NCI-H1694 (cell line): ENCODE results near the gene PPP1R14B.
"Not testable (repeated sequence)": the region's sequence is repeated elsewhere in the genome, so short reads cannot be mapped to it uniquely, and the experiment has no call there.

Source experiments
- DNase-seq: peaks from one replicate; lab custom pipeline; 2025; lab: John Stamatoyannopoulos, UW

The PPP1R14B gene

DNA sequence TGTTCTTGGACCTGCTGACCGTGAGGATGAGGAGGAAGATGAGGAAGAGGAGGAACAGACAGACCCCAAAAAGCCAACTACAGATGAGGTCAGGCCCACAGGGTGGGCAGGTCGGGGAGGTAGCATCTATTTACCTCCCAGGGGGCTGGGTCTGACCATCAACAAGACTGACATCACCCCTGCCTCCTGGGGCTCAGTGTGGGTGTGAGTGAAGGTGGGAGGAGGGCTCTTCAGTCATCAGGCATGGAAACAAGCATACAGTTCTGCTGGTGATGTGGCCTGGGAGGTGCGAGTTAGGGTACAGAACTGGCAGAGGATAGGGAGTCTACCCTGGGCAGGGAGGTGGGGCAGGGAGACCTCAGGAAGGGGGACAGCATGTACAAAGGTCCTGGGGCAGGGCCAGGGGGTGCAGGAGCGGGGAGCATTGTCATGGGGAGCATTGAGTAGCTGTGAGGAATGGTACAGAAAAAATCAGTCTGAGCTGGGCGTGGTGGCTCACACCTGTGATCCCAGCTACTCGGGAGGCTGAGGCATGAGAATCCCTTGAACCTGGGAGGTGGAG, 13.5 kb upstream of the PPP1R14B start:
- no peak for DNase-seq

DNA sequence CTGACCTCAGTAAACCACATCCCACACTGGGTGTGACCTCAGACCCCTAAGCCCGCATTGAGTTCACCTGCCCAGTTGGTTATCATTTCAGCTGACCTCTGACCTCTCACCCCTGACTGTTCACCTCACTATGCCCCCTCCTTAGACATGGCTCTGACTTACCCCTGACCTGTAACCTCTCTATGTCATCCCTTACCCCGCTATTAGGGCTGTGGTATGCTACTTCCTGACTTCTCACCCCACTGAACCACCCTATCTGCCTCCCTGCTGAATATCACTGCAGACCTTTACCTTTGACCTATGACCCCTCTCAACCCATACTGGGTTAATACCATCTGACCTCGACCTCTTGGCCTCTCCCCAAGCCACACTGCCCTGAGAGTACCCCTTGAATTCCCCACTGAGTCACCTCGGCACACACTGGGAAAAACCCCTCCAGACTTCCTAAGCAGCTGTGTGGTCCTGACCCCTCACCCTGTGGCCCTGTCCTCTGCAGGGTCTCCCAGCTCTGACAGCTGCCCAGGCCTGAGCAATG, 12.9 kb upstream of the PPP1R14B start:
- DNase-seq: no peak

DNA sequence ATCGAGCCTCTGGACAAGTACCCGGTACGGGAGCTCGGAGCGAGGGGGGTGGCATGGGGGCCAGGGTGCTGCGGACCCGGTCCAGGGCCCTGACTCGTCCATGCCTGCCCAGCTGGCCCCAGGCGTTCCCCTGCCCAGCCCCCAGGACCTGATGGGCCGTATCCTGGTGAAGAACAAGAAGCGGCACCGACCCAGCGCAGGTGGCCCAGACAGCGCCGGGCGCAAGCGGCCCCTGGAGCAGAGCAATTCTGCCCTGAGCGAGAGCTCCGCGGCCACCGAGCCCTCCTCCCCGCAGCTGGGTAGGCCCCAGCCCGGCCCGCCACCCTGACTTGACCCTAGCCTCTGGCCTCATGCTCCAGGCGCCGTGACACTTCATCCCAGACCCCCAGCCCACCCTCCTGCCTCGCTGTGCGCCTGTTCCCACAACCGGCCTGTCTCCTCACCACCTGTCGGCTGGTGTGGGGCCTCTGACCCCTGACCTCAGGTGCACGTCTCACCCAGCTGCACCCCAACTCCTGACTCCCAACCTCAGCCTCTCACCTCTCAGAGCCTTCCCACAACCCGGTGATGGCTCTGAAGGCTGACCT, 12.3 kb upstream of the PPP1R14B start:
- DNase-seq: no peak

DNA sequence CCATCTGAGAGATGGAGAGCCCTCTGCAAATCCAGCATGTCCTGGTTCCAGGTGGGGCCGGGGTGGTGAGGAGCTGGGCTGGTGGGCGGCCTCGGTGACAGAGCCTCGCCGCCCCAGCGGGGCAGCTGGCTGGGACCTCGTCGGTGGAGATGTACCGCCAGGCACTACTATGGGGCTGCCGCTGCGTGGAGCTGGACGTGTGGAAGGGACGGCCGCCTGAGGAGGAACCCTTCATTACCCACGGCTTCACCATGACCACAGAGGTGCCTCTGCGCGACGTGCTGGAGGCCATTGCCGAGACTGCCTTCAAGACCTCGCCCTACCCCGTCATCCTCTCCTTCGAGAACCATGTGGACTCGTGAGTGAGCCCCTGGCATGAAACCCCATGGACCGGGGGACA, 11.6 kb upstream of the PPP1R14B start:
- DNase-seq: no peak

DNA sequence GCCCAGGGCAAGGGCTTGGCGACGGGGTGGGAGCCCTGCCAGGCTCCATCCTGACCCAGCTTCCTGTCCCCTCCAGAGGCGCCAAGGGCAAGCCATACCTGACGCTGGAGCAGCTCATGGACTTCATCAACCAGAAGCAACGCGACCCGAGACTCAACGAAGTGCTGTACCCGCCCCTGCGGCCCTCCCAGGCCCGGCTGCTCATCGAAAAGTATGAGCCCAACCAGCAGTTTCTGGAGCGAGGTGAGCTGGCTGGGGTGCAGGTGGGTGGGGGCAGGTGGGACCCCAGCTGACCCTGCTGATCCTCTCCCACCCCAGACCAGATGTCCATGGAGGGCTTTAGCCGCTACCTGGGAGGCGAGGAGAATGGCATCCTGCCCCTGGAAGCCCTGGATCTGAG, 9.6 kb upstream of the PPP1R14B start:
- DNase-seq: no peak

DNA sequence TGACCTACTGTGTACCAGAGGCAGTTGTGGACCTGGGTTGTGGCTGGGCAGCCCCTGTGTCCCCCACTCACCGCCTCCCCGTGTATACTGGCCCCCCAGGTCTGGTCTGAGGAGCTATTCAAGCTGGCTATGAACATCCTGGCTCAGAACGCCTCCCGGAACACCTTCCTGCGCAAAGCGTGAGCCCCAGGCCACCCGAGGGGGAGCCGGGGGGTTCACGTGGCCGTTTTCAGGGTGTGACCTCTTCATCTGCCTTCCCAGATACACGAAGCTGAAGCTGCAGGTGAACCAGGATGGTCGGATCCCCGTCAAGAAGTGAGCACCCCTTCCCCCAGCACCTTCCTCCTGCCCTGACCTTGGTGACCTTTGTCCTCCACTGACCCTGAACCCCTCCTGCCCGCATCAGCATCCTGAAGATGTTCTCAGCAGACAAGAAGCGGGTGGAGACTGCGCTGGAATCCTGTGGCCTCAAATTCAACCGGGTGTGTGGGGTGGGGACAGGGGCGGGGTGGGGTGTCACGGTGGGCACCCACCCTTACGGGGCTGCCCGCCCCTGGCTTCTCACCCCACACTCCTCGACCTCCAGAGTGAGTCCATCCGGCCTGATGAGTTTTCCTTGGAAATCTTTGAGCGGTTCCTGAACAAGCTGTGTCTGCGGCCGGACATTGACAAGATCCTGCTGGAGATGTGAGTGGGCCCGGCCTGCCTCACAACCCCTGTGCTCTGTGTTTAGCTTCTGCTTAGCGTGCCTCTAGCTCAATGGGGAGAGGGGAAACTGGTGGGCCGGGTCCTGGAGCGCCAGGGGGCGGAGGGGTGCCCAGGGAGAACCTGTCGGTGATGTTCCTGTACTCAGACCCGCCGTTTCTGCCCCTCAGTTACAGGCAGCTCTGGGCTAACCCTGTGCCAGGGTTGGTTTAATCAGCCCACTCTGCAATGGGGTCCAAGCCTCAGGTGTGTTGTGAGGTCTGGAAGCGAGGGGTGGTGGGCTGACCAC, 8.7 kb upstream of the PPP1R14B start:
- no peak for DNase-seq

DNA sequence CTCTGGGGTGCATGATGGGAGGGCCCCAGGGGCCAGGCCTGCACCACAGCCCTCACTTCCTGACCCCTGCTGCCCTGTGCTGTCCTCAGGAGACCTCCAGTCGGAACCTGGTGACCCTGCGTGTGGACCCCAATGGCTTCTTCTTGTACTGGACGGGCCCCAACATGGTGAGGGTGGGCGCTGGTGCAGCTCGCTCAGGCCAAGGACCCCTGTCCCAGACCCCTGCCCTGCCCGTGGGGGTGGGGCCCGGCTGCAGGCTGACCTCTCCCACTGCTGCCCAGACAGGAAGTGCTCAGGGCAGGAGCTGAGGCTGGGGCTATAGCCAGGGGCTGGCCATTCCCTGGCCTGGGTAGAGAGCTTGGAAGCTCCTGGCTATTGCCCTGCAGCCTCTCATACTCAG, 7.6 kb upstream of the PPP1R14B start:
- DNase-seq: no peak

DNA sequence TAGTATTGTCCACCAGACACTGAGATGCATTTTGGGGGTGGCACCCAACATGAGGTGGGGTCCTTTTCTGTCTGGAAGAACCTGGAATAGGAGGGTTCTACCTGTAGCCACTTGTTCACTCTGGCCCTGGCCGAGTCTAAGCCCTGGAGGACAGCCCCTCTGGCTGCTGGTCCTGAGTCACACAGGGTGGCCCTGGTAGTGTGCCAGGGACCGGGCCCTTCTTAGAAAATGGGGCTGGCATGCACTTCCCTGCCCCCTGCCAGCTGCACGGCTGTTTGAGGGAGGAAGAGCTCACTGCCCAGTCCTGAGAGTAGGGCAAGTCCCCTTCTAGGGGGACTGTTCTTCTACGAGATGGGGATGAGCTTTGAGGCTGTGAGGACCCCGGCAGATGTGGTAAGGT, 6.7 kb upstream of the PPP1R14B start:
- DNase-seq: no peak

DNA sequence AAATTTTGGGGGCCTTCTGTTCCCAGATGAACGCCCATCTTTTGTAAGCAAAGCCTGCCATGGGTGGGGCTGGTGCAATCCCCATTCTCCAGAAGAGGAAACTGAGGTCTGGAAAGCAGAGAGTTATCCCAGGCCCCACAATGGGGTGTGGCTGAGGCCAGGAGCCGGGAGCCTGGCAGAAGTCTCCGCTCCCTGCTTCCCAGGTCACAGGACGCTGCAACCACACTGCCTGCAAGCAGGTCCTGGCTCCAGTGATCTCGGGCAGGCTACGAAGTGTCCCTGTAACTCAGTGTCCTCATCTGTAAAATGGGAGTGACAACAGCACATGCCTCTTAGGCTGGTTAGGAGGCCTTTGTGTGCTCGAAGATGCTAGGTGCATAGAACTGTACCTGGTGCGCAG, 6.3 kb upstream of the PPP1R14B start:
- DNase-seq: no peak

DNA sequence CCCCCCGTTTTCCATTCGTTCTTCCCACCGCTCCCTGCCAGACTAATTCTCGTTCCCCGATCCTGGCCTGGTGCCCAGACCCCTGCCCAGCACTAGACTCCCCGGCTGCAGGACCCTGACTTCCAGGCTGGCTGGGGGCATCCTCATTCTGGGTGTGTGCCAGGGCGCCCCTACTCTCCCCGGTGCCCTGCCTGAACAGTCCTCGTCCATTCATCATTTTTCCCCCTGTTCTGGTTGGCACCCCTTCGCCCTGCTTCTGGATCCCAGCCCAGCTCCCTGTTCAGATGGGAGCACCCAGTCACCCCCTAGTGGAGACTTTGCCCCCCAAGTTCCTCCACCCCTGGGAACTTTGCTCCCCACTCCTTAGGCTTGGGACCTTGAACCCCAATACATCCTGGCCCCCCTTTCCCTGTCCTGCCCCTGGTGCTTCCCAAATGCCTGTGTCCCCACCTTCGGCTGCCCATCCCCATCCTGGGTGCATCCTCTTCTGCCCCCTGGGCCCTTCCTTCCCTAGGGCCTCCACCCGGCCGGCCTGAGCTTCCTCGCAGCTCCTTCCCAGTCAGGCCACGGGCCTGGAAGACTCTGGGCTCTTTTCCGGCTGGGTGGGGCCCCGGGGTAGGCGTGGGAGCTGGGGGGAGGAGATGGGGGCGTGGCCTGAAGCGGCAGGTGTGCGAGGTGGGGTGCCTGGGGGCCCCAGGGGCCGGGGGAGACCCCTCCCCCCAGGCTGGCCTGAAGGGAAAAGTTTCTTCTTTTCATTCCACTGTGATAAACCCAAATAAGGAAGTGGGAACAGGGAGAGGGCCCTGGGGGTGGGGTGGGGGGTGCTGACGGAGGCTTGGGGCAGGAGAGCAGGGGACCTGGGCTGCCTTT, 5.5 kb upstream of the PPP1R14B start:
- DNase-seq: no peak

DNA sequence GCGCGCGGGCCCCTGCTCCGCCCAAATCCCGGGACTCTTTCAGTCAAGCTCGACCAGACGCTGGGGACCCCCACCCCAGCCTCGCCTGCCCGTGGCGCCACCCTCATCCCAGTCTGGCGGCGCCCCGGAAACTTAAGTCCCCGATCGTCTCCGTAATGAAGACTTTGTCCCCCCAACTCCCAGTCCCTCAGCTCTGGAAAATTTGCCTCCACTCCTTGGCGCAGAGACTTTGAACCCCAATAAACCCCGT, 4.9 kb upstream of the PPP1R14B start:
- no peak for DNase-seq

DNA sequence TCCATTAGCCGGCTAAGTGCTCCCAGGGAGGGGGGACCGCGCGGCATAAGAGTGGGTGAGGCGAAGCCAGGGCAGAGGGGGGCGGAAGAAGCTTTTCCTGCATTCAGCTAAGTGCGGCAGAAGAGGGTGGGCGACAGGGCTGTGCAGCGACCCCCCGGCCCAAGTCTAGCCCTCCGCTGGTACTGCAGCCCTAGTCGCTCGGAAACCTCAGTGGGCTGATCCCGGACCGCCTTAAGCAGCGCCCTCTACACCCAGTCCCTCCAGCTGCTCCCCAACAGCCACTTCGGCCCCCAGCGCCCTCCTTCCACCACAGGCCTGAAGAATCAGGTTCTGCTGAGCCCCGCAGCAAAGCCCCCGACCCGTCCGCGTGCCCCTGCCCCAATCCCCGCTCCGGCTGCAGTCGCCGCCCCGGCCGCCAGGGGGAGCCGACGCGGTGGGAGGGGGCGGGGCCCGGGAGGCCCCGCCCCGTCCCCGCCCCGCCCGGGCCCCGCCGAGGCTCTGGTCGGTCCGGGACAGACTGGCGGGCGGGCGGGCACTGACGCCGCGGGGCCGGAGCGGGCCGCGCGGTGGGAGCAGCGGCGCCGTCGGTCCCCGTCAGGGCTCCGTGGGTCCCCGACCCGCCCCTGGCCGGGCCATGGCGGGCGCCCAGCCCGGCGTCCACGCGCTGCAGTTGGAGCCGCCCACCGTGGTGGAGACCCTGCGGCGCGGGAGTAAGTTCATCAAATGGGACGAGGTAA, 4.4 kb upstream of the PPP1R14B start, which contains the start of gene PLCB3:
Gene PLCB3 (plus strand): TSS at position 515 of the 737 bp plus-strand sequence. CDS start 120 bp downstream, at position 635.
- no peak for DNase-seq

DNA sequence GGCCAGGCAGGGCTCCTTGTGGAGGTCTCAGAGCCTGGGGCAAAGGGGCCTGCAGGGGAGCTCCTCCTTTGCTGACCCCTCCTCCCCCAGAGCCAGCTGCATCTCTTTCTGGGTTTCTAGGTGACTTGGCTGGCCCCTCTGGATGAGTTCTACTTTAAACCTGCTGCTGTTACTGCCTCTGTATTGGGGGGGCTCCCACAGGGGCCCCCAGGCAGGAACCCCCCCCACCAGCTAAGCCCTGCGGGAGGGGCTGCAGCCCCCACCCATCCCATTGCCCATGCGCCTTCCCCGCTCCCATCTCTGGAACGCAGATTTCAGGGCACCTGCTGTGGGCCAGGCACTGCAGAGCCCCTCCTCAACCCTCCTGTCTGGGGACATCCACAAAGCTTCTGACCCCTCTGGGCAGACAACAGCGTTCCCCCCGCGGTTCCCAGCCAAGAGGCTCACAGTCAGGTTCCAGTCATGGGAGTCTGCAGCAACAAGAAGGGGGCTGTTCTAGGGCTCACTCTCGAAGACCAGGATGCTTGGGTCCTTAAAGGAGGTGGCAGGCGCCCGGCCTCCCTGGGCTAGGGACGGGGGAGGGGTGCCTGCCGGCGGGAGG, 3.8 kb upstream of the PPP1R14B start:
- DNase-seq: no peak

DNA sequence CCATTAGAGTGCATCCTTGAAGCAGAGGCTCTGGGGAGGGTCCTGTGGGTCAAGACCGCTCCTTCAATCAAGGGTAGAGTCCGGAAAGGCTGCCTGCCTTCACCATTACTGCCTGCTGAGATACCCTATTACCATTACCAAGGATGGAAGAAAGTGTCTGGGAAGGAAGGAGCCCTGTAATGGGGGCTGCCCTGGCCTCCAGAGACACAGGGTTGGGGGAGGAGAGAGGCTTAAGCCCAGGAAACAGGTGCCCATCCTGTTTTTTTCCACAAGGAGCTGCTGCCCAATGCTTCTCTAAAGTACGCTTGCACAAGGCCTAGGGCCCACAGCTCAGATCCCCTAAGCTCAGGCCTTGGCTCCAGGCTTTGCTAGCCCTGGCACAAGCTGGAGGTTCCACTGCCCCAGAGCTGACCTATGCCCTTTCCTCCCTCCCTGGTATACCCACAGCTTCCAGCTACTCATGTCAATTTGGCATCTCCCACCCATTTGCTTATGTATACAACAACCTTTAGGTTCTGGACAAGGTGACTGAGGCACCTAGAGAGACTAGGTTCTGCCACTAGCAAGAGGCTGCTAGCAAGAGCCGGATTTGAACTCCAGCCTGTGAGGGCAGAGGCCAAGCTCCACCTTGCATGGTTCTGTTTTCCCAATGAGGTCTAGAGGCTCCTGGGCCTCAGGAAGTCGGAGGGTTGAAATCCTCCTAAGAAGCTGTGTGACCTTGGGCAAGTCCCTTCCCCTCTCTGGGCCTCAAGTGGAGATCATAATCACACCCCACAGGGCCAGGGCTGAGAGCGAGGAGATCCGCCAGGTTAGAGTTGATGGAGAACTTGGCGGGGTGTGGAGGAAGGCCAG, 3.0 kb upstream of the PPP1R14B start:
- DNase-seq: no peak

DNA sequence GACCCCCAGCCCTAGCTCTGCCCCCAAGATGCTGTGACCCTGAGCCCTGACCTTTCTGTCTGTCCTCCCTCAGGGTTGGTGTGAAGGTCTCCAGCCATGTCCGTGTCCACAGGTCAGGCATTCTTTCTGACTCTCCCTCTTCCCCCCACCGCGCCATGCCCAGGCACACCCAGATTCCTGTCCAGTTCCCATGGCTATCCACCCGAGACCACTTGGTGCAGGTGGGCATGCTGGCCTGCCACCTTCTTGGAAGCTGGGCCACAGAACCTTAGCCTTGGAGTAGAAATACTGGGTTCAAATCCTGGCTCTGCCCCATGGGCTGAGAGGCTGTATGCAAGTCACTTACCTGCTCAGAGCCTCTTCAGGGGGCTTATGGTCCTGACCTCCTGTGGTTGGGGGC, 2.3 kb upstream of the PPP1R14B start:
- DNase-seq: no peak

DNA sequence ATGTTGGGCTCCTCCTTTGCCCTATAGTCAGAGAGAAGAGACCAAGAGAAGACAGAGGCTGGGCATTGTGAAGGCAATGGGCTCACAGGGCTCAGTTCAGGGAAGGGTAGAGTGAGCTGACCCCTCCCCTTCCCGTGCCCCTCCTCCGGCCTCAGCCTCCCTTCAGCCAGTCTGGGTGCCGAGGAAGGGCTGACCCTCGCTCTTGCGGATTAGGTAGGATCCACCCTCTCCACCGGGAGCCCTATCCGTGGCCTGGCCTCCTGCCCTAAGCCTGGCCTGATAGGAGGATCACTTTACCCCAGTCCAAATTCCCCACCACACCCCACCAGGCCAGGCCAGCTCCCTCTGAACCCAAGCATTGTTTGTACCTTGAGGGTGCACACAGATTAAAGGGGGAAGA, 1.8 kb upstream of the PPP1R14B start:
- DNase-seq: no peak

DNA sequence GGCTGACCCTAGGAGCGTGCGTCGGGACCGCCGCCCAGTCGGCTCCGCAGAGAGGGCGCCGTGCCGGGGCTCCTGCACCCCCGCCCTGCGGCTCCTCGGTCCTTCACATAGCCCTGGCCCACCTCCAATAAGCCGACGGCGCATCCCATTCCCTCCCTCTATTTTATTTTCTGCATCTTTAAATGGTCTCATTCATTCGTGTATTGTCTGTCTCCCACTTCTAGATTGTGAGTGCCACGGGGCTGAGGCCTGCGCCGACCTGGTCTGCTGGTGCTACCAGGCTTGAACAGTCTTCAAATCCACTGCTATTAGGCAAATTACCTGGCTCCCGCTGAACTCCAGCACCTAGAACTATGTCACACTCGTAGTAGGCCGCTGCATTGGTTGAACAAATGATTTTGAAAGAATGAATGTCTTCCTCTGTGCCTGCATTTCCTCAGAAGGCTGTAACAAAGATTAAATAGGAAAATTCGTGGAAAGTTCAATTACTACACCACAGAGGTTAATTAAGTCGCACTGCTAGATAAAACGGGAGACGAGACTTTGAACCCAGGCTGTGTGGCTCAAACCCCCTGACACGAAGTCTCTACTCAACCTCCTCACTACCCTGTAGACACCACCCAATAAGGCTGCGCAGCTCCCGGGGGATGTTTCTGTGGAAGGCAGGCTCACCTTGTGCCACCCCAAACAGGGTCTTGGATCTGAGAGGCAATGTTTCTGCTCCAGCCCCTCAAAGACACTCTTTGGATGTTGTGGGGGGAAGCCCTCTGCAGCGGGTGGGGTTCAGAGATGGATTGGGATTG, 1.2 kb upstream of the PPP1R14B start:
- no peak for DNase-seq

DNA sequence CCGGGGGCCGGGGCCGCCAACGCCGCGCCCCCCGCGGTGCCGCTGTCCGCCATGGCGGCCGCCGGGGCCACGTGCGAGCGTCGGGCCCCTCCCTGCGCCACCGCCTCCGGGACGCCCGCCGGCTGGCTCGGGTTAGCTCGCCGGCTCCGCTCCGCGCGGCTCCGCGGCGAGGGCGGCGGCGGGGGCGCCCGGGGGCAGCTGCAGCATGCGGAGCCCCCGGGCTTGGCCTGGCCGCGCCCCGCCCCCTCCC, 197 bp downstream of the PPP1R14B start:
- not testable (repeated sequence) for DNase-seq

DNA sequence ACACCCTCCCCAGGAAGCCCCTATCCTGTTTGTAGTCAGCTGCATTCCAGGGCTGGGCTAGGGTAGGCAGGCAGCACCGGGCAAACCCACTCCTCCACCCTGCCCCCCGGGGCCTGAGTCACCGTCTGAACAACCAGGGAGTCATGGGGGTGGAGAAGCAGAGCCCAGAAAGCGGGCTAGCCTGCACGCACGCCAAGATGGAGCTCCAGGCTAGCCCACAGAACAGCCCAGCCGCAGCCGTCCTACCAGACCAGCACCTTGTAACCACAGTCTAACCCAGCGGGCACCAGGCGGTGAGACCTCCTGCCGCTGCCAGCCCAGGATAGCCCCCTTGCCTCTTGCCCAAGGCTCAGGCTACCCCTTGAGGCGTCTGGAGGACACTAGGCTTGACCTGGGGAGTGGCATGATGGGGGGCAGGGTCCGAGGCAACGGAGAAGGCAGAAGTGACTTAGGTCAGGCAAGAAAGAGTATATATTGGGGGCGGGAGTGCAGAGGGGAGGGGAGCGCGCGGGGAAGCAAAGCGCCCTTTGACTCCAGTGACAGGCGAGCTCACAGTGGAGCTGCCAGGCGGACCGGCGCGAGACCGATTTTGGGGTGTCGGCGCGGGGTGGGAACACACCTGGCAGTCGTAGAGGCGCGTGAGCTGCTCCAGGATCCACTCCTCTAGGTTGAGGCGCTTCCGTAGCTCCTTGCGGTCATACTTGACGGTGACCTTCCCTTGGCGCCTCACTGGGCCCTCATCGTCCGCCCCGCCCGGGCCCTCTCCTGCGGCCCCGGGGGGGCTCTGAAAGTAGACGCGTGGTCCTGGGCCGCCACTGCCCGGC, 734 bp downstream of the PPP1R14B start:
- DNase-seq: no peak
